Cardiac muscle cell (in vitro differentiated cells and primary cell): ENCODE data around the gene PAX9. TPM values are rescaled to one million over a fixed set of nuclear protein-coding genes. Genes with fewer than 3 reads are reported as not detected.

Experiments
- DNase-seq, 2 donors: peaks; one replicate each; pipeline versions ENCODE4 v3.0.0 to v3.0.0-alpha.2; 2010 to 2017; ENCODE audit warnings: low read depth in 1 of 2, low spot score in 1 of 2
- H3K27ac ChIP-seq: fragments of 200-600 bp; sonication (generic); 2 replicates; pipeline ENCODE4 v1.5.1; 2016
- H3K27me3 ChIP-seq: fragments of 200-600 bp; sonication (generic); 2 replicates; pipeline ENCODE4 v1.6.0; 2016; ENCODE audit warnings: control low read depth
- H3K36me3 ChIP-seq: fragments of 200-600 bp; sonication (generic); 2 replicates; pipeline ENCODE4 v1.5.1; 2016; ENCODE audit warnings: control low read depth
- H3K4me1 ChIP-seq: fragments of 200-600 bp; sonication (generic); 2 replicates; pipeline ENCODE4 v1.8.1; 2017; ENCODE audit warnings: low read depth, mild to moderate bottlenecking, mixed run types
- H3K4me3 ChIP-seq: fragments of 200-600 bp; sonication (generic); 2 replicates; pipeline ENCODE4 v1.5.1; 2016; ENCODE audit warnings: mild to moderate bottlenecking
- H3K9me3 ChIP-seq: fragments of 200-600 bp; sonication (generic); 2 replicates; pipeline ENCODE4 v1.5.1; 2017; ENCODE audit warnings: low read depth, mild to moderate bottlenecking, control low read depth
- CTCF ChIP-seq: IDR thresholded peaks from 2 replicates; pipeline ENCODE4 v1.5.1; 2012; ENCODE audit warnings: low read depth, mild to moderate bottlenecking, low read length
- polyA plus RNA-seq: library from polyadenylated mRNA; unstranded; fragments of >200 nt; fragmentation: Nextera tagmentation; extraction: Ambion mirVana; gene quantifications from 2 replicates; pipeline ENCODE4 v1.2.1, GENCODE V29; 2016
- total RNA-seq: library from RNA; depleted of rRNA; stranded (reverse); fragments of >200 nt; gene quantifications from 2 replicates; pipeline ENCODE4 v1.2.3, GENCODE V29; 2016

The PAX9 gene
- total and polyA plus RNA-seq, 2 experiments from 2014 or later, result 0.32 TPM; not detected in 1

DNA sequence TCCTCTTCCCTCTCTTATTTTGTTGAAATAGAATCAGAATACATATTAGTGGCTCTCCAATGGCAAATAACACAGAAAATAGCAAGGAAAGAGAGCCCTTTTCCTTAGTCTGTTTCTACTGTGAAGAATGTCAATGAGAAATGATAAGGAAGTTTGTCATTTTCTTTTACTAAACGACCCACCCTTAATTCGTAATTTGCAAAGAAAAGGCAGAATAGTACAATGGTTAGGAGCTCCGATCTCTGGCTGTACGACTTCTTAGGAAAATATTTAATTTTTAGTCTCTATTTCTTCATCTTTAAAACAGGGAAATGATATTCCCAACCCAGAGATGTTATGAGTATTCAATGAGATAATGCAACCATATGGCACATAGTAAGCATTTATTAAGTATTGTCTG, 6.0 kb downstream of the PAX9 start:
- Histone ChIP-seq H3K27ac (no peak overlapping the region), H3K9me3 (no peaks in the 10 kb centered on the region), H3K4me1 (peaks cover 15% of the 10 kb centered on the region), H3K27me3 (peaks cover 95% of the 10 kb centered on the region), H3K36me3 (no peaks in the 10 kb centered on the region), H3K4me3 (no peak overlapping the region)
- no peak for DNase-seq
- TF ChIP-seq CTCF, result no peak

GRCh38 chr14:36671149-36671548, 9.5 kb downstream of the PAX9 start:
- Histone ChIP-seq H3K4me3 (no peak overlapping the region), H3K36me3 (no peaks in the 10 kb centered on the region), H3K9me3 (no peaks in the 10 kb centered on the region), H3K27ac (no peak overlapping the region), H3K27me3 (peaks cover 62% of the 10 kb centered on the region), H3K4me1 (peaks cover 7% of the 10 kb centered on the region)
- no peak for DNase-seq
- no peak for TF ChIP-seq CTCF

GRCh38 chr14:36672095-36672494, 10.4 kb downstream of the PAX9 start:
- Histone ChIP-seq H3K27ac (no peak overlapping the region), H3K36me3 (no peaks in the 10 kb centered on the region), H3K9me3 (no peaks in the 10 kb centered on the region), H3K4me3 (no peak overlapping the region), H3K4me1 (no peaks in the 10 kb centered on the region), H3K27me3 (peaks cover 56% of the 10 kb centered on the region)
- DNase-seq, result no peak
- TF ChIP-seq CTCF, result no peak

DNA sequence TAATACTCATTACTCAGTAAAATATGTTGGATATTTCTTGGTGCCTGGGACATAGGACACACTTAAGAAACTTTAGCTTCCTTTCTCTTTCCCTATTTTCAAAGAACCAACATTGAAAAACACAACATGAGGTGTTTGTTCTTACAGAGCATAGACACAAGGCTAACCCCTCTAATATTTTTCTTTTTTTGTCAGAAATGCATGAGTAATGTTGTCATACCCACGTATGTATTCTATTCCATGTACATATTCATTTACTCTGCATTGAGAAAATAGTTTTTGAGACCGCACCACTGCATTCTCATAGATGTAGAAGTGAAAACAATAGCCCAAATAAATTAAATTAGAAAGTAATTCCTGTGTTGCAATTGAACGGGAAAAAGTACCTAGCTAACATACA, 13.0 kb downstream of the PAX9 start:
- H3K4me1 ChIP-seq, result no peaks in the 10 kb centered on the region
- peaks cover 38% of the 10 kb centered on the region for H3K27me3 ChIP-seq
- H3K9me3 ChIP-seq, result no peaks in the 10 kb centered on the region
- no peak overlapping the region for H3K4me3 ChIP-seq
- DNase-seq, result no peak
- no peak overlapping the region for H3K27ac ChIP-seq
- H3K36me3 ChIP-seq, result no peaks in the 10 kb centered on the region
- no peak for TF ChIP-seq CTCF

GRCh38 chr14:36675581-36675980, 13.9 kb downstream of the PAX9 start:
- H3K4me3 ChIP-seq, result no peak overlapping the region
- H3K36me3 ChIP-seq, result no peaks in the 10 kb centered on the region
- peaks cover 29% of the 10 kb centered on the region for H3K27me3 ChIP-seq
- DNase-seq, result no peak
- no peaks in the 10 kb centered on the region for H3K4me1 ChIP-seq
- TF ChIP-seq CTCF, result no peak
- no peak overlapping the region for H3K27ac ChIP-seq
- H3K9me3 ChIP-seq, result no peaks in the 10 kb centered on the region

- Histone ChIP-seq H3K4me3 (no peak overlapping the region), H3K27me3 (peaks cover 22% of the 10 kb centered on the region)
These were observed 14.6 kb downstream of the PAX9 start for GRCh38 chr14:36676236-36676635.

More at GRCh38 chr14:36676236-36676635, 14.6 kb downstream of the PAX9 start:
- Histone ChIP-seq H3K36me3 (no peaks in the 10 kb centered on the region), H3K27ac (no peak overlapping the region), H3K9me3 (no peaks in the 10 kb centered on the region), H3K4me1 (no peaks in the 10 kb centered on the region)
- TF ChIP-seq CTCF, result no peak
- no peak for DNase-seq
